Activated CD8-positive, alpha-beta memory T cell treated with anti-CD3 and anti-CD28 coated beads for 24 hours (primary cell): ENCODE results near the gene CCT6A.
"Not testable (repeated sequence)": the region's sequence is repeated elsewhere in the genome, so short reads cannot be mapped to it uniquely, and the experiment has no call there.

Experiments used
- DNase-seq: peaks from one replicate; pipeline ENCODE4 v3.0.0-alpha.2; 2020

CCT6A gene, protein sequence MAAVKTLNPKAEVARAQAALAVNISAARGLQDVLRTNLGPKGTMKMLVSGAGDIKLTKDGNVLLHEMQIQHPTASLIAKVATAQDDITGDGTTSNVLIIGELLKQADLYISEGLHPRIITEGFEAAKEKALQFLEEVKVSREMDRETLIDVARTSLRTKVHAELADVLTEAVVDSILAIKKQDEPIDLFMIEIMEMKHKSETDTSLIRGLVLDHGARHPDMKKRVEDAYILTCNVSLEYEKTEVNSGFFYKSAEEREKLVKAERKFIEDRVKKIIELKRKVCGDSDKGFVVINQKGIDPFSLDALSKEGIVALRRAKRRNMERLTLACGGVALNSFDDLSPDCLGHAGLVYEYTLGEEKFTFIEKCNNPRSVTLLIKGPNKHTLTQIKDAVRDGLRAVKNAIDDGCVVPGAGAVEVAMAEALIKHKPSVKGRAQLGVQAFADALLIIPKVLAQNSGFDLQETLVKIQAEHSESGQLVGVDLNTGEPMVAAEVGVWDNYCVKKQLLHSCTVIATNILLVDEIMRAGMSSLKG

GRCh38 chr7:56051339-56052191 is at the start of gene CCT6A, which contains the start of gene PSPH:
Gene CCT6A (plus strand): TSS chr7:56051765. CDS start chr7:56051849, 84 bp downstream.
Gene PSPH (minus strand): TSS chr7:56051444. CDS start chr7:56021212, 30,232 bp downstream.
- peak; percentile 96 for DNase-seq

DNA sequence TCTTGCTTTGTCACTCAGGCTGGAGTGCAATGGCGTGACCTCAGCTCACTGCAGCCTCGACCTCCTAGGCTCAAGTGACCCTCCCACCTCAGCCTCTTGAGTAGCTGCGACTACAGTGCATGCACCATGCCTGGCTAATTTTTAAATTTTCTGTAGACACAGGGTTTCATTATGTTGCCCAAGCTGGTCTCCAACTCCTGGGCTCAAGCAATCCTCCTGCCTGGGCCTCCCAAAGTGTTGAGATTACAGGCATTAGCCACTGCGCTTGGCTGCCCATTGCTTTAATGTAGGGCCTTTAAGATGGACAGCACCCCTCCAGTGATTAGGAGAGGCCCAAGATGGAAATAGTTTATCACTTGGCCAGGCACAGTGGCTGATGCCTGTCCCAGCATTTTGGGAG is 47.8 kb upstream of the CCT6A start:
- no peak for DNase-seq

DNA sequence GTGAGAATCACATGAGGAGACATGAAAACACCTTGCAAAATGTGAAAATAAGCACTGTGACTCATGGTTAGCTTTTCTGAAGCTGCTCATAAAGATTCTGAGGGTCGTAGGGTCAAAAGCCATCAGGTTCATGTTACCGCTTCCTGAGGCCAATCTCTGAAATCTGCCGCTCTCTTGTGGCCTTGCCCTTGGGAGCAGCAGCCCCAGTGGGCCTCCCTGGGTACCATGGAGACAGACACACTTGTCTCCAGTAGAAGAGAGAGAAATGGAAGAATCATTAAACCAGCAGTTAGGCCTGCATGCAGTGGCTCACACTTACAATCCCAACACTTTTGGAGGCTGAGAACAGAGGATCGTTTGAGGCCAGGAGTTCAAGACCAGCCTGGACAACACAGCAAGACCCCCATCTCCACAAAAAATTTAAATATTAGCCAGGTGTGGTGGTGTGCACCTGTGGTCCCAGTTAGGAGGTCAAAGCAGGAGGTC is 44.4 kb upstream of the CCT6A start:
- DNase-seq = no peak

DNA sequence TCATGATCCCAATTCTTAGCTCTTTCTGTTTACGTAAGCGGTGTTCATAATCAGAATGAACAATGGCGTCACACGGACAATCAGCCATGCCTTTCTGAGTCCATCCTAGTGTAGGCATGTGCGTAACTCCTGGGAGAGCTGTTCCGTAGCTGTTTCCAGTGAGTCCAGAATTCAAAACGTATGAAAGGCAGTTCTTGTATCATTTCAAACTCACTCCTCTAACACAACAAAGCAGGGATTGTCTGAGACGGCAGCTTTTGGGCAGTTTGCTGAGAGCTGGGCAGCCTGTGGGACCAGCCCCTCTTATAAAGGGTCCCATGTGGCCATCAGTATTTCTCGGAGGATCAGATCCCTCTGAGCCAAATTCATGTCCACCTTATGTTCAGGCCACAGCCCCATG is 43.7 kb upstream of the CCT6A start:
- DNase-seq = no peak

- DNase-seq = no peak
Measured at GRCh38 chr7:56009695-56010094, 41.9 kb upstream of the CCT6A start.

GRCh38 chr7:56017015-56017414 is 34.5 kb upstream of the CCT6A start:
- not testable (repeated sequence) for DNase-seq

GRCh38 chr7:56019501-56019900 is 32.1 kb upstream of the CCT6A start:
- no peak for DNase-seq

DNA sequence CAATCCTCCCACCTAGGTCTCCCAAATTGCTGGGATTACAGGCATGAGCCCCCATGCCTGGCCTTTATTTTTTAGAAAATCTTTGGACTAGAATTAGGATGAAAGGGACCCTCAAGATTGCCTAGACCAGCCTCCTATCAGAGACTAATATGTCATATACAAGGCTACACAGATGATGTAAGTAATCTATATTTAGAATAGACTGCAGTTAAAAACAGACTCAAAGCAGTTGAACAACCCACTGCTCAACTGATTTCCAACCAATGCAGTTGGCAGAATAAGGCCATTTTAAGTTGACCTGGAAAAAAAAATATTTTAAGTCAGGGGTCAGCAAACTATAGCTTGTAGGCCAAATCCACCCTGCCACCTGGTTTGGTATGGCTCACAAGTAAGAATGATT is 28.1 kb upstream of the CCT6A start:
- no peak for DNase-seq

DNA sequence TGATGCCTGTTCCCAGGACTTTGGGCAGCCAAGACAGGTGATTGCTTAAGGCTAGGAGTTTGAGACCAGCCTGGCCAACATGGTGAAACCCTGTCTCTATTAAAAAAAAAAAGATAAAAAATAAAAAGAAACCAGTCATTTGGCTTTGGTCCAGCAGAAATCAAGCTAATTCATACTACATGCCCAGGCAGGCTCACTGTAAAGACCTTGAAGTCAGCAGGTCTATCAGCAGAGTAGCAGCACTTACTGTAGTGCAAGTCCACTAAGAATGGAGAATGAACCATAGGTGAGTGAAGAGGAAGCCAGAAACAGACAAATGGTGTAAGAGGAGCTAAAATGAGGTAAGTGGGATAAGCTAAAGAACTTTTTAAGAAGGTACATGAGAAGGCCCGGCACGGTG is 25.0 kb upstream of the CCT6A start:
- DNase-seq = no peak

DNA sequence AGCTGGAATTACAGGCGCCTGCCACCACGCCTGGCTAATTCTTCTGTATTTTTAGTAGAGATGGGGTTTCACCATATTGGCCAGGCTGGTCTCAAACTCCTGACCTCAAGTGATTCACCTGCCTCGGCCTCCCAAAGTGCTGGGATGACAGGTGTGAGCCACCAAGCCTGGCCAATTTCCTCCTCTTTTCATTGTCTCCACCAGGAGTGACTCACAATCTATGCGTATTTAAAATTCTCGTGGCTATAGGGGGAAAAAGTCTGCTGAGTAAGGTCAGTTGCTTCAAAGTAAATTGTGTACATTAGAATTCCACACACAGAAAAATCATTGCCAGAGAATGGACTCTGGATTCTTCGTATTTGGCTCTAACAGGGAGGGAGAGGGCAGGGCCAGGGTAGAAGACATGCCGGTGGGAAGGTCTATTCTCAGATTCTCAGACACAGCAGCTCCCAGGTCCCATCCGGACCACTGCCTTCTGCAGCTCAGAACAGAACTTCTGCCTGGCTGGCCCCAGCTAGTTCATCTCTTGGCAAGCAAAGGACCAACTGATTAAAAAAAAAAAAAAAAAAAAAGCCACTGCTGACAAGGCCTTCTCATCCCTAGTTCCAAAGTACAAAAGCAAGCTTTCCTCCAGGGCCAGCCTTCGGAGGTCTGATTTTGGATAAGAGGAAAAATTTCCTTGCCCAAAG is 22.5 kb upstream of the CCT6A start:
- DNase-seq = no peak

- DNase-seq = no peak
Measured at GRCh38 chr7:56030340-56030739, 21.2 kb upstream of the CCT6A start.

GRCh38 chr7:56031556-56031955 is 20.0 kb upstream of the CCT6A start:
- not testable (repeated sequence) for DNase-seq

GRCh38 chr7:56032578-56032977 is 19.0 kb upstream of the CCT6A start:
- not testable (repeated sequence) for DNase-seq

- peak; percentile 87 for DNase-seq
Measured at GRCh38 chr7:56033671-56034432, 17.7 kb upstream of the CCT6A start.

- DNase-seq = no peak
Measured at GRCh38 chr7:56040730-56041129, 10.8 kb upstream of the CCT6A start.

DNA sequence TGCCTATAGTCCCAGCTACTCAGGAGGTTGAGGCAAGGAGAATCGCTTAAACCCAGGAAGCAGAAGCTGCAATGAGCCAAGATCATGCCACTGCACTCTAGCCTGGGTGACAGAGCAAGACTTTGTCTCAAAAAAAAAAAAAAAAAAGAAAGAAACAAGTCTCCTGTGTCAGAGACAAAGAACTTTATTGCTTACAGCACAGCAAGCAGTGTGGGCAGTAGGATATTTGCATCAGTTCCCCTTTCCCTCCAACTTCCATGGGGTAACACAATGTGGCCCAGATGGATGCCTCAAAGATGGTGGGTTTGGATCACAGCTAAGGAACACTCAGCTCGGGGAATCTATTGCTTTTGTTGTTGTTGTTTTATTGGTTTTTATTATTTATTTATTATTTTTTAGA is 5.8 kb upstream of the CCT6A start:
- not testable (repeated sequence) for DNase-seq

- DNase-seq = no peak
Measured at GRCh38 chr7:56046721-56047445, 4.7 kb upstream of the CCT6A start.

GRCh38 chr7:56047446-56048116 is 4.0 kb upstream of the CCT6A start:
- DNase-seq = not testable (repeated sequence)

DNA sequence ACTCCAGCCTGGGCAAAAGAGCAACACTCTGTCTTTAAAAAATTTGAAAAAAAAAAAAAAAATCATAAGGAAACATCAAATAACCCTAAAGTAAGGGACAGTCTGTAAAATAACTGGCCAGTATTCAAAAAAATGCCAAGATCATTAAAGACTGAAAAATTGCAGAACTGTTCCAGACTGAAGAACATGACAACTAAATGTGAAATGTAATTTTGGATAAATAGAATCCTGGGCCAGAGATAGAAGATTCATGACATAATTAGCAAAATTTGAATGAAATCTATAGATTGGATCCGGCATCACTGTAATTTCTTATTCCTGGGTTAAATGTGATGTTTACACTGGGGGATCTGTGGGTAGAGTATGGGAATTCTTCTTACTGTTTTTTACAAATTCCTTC is 3.3 kb upstream of the CCT6A start:
- no peak for DNase-seq

DNA sequence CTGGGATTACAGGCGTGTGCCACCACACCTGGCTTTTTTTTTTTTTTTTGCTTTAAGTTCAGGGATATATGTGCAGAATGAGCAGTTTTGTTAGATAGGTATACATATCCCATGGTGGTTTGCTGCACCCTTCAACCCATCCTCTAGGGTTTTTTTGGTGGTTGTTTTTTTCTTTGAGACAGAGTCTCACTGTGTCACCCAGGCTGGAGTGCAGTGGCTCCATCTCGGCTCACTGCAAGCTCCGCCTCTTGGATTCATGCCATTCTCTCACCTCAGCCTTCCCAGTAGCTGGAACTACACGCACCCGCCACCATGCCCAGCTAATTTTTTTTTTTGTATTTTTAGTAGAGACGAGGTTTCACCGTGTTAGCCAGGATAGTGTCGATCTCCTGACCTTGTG is 2.8 kb upstream of the CCT6A start:
- not testable (repeated sequence) for DNase-seq

GRCh38 chr7:56051053-56051338 is 569 bp upstream of the CCT6A start:
- no peak for DNase-seq
